HEK293 (cell line): ENCODE measurements around the gene PPP2R3A.

Experiments used
- CTCF ChIP-seq: fragments of 450-650 bp; formaldehyde crosslinking; IDR thresholded peaks from 2 replicates; pipeline ENCODE4 v1.5.1; 2016; ENCODE audit warnings: missing biosample characterization, missing genetic modification characterization
- YY1 ChIP-seq: fragments of 450-650 bp; formaldehyde crosslinking; IDR thresholded peaks from 2 replicates; pipeline ENCODE4 v1.5.1; 2018; ENCODE audit warnings: missing biosample characterization, missing genetic modification characterization
- ZFP69B ChIP-seq: fragments of 450-650 bp; formaldehyde crosslinking; IDR thresholded peaks from 2 replicates; pipeline ENCODE4 v1.5.1; 2016; ENCODE audit warnings: missing biosample characterization, missing genetic modification characterization
- ZNF274 ChIP-seq, 2 experiments: fragments of 200-500 bp in 1 of 2; fragments of 450-650 bp in 1 of 2; sonication (Bioruptor generic) in 1 of 2; formaldehyde crosslinking in 1 of 2; IDR thresholded peaks; 2 replicates each; pipeline versions ENCODE4 v1.5.1 to v1.6.1; 2014 to 2016; ENCODE audit warnings: borderline replicate concordance in 1 of 2, inconsistent platforms in 1 of 2, low read length in 1 of 2, missing biosample characterization in 1 of 2, missing genetic modification characterization in 1 of 2
- ZNF623 ChIP-seq: fragments of 450-650 bp; formaldehyde crosslinking; IDR thresholded peaks from 2 replicates; pipeline ENCODE4 v1.5.1; 2016; ENCODE audit warnings: missing biosample characterization, missing genetic modification characterization
- ZNF785 ChIP-seq: fragments of 450-650 bp; formaldehyde crosslinking; IDR thresholded peaks from 2 replicates; pipeline ENCODE4 v1.5.1; 2016; ENCODE audit warnings: missing biosample characterization, missing genetic modification characterization
- ZSCAN23 ChIP-seq: fragments of 450-650 bp; formaldehyde crosslinking; IDR thresholded peaks from 2 replicates; pipeline ENCODE4 v1.5.1; 2016; ENCODE audit warnings: missing biosample characterization, missing genetic modification characterization

GRCh38 chr3:135975536-135975935 lies 10.0 kb downstream of the PPP2R3A start:
- TF ChIP-seq CTCF (tag by site-specific recombination) (no peak), ZNF274 (IDR thresholded peaks at IDR 0.05; ENCODE audit: low read length) (no peak), ZNF274 (tag by site-specific recombination; IDR thresholded peaks at IDR 0.05; ENCODE audit: borderline replicate concordance) (no peak), ZNF623 (tag by site-specific recombination) (no peak), ZFP69B (no peak), ZSCAN23 (tag by site-specific recombination) (no peak), ZNF785 (tag by site-specific recombination) (no peak), YY1 (tag by site-specific recombination) (no peak)
